Kidney epithelial cell (primary cell): ENCODE data around the gene PAF1. TPM values are rescaled to one million over a fixed set of nuclear protein-coding genes. Genes with fewer than 3 reads are reported as not detected.

Experiments
- DNase-seq: peaks from one replicate; pipeline ENCODE4 v3.0.0-alpha.2; 2010; ENCODE audit warnings: low read depth
- H3K27me3 ChIP-seq: 2 replicates; pipeline ENCODE4 v1.6.0; 2011; ENCODE audit warnings: low read length; ENCODE audit not compliant: control insufficient read depth, insufficient read depth
- H3K36me3 ChIP-seq: 2 replicates; pipeline ENCODE4 v1.5.1; 2011; ENCODE audit warnings: low read length; ENCODE audit not compliant: control insufficient read depth, insufficient read depth
- H3K4me3 ChIP-seq: 2 replicates; pipeline ENCODE4 v1.5.1; 2011; ENCODE audit warnings: low read depth, mild to moderate bottlenecking, control low read depth, low read length
- total RNA-seq: library from RNA; depleted of rRNA; stranded (reverse); fragments of >200 nt; gene quantifications from 2 replicates; pipeline ENCODE4 v1.2.3, GENCODE V29; 2015
- TF ChIP-seq, protein P1 (sequence below): IDR thresholded peaks from 2 replicates; pipeline ENCODE4 v1.5.1; 2011; ENCODE audit warnings: mild to moderate bottlenecking, moderate library complexity, low read length, control low read depth, inconsistent platforms; ENCODE audit not compliant: insufficient read depth, poor library complexity, severe bottlenecking

The PAF1 gene
- total RNA-seq, 1 donor from 2014 or later = 44.6 TPM

- TF ChIP-seq, protein P1, sequence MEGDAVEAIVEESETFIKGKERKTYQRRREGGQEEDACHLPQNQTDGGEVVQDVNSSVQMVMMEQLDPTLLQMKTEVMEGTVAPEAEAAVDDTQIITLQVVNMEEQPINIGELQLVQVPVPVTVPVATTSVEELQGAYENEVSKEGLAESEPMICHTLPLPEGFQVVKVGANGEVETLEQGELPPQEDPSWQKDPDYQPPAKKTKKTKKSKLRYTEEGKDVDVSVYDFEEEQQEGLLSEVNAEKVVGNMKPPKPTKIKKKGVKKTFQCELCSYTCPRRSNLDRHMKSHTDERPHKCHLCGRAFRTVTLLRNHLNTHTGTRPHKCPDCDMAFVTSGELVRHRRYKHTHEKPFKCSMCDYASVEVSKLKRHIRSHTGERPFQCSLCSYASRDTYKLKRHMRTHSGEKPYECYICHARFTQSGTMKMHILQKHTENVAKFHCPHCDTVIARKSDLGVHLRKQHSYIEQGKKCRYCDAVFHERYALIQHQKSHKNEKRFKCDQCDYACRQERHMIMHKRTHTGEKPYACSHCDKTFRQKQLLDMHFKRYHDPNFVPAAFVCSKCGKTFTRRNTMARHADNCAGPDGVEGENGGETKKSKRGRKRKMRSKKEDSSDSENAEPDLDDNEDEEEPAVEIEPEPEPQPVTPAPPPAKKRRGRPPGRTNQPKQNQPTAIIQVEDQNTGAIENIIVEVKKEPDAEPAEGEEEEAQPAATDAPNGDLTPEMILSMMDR = no peak
- no peak for DNase-seq
- peaks cover 8% of the 10 kb centered on the region for H3K36me3 ChIP-seq
- H3K4me3 ChIP-seq = no peak overlapping the region
- H3K27me3 ChIP-seq = no peaks in the 10 kb centered on the region
Measured at GRCh38 chr19:39372941-39373340, 18.0 kb downstream of the PAF1 start.

- TF ChIP-seq, protein P1 = no peak
- H3K36me3 ChIP-seq = peaks cover 8% of the 10 kb centered on the region
- no peak overlapping the region for H3K4me3 ChIP-seq
- DNase-seq = no peak
- no peaks in the 10 kb centered on the region for H3K27me3 ChIP-seq
Measured at GRCh38 chr19:39372047-39372802, 18.7 kb downstream of the PAF1 start.

DNA sequence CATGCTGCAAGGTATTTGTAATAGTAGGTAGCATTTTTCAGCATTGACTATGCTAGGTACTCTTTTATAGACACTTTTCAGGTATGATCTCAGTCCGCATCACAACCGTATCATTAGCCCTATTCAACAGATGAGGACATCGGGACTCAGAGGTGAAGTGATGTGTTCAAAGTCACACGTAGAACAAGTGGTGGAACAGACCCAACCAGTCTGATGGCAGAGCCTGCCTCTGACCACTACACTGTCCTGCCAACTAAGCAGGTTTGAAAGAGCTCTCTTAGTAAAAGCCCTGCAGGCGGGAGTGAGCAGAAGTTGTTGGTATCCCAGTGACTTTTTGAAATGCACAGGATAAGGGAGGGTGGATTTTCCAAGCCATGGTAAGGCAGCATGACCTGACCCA lies 20.2 kb downstream of the PAF1 start:
- no peak for DNase-seq
- TF ChIP-seq, protein P1 = no peak
- H3K36me3 ChIP-seq = peaks cover 8% of the 10 kb centered on the region
- H3K27me3 ChIP-seq = no peaks in the 10 kb centered on the region
- no peak overlapping the region for H3K4me3 ChIP-seq

DNA sequence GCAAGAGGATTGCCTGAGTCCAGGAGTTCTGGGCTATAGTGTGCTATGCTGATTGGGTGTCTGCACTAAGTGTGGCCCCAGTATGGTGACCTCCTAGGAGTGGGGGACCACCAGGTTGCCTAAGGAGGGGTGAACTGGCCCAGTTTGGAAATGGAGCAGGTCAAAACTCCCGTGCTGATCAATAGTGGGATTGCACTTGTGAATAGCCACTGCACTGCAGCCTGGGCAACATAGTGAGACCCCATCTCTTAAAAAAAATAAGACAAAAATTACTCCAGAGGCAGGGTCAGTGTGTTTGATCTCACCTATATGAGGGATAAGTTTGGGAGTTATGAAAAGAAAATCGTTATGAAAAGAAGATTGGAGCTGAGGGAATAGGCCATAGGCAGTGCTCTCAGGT lies 21.7 kb downstream of the PAF1 start:
- no peak for DNase-seq
- H3K27me3 ChIP-seq = no peaks in the 10 kb centered on the region
- TF ChIP-seq, protein P1 = no peak
- H3K4me3 ChIP-seq = no peak overlapping the region
- peaks cover 8% of the 10 kb centered on the region for H3K36me3 ChIP-seq

- TF ChIP-seq, protein P1 = no peak
- peaks cover 4% of the 10 kb centered on the region for H3K36me3 ChIP-seq
Measured at GRCh38 chr19:39365531-39365930, 25.4 kb downstream of the PAF1 start.

GRCh38 chr19:39363901-39364457 lies 26.9 kb downstream of the PAF1 start:
- H3K4me3 ChIP-seq = no peak overlapping the region

More at GRCh38 chr19:39365531-39365930, 25.4 kb downstream of the PAF1 start:
- Histone ChIP-seq H3K4me3 (no peak overlapping the region), H3K27me3 (no peaks in the 10 kb centered on the region)
- no peak for DNase-seq

More at GRCh38 chr19:39363901-39364457, 26.9 kb downstream of the PAF1 start:
- DNase-seq = no peak
- no peaks in the 10 kb centered on the region for H3K27me3 ChIP-seq
- no peaks in the 10 kb centered on the region for H3K36me3 ChIP-seq
- TF ChIP-seq, protein P1 = no peak
